ENCODE data around the gene CDH4. TPM values are rescaled to one million over a fixed set of nuclear protein-coding genes. Genes with fewer than 3 reads are reported as not detected.

Gene CDH4
- total RNA-seq, 1 donor from 2014 or later: 3.2 TPM

DNA sequence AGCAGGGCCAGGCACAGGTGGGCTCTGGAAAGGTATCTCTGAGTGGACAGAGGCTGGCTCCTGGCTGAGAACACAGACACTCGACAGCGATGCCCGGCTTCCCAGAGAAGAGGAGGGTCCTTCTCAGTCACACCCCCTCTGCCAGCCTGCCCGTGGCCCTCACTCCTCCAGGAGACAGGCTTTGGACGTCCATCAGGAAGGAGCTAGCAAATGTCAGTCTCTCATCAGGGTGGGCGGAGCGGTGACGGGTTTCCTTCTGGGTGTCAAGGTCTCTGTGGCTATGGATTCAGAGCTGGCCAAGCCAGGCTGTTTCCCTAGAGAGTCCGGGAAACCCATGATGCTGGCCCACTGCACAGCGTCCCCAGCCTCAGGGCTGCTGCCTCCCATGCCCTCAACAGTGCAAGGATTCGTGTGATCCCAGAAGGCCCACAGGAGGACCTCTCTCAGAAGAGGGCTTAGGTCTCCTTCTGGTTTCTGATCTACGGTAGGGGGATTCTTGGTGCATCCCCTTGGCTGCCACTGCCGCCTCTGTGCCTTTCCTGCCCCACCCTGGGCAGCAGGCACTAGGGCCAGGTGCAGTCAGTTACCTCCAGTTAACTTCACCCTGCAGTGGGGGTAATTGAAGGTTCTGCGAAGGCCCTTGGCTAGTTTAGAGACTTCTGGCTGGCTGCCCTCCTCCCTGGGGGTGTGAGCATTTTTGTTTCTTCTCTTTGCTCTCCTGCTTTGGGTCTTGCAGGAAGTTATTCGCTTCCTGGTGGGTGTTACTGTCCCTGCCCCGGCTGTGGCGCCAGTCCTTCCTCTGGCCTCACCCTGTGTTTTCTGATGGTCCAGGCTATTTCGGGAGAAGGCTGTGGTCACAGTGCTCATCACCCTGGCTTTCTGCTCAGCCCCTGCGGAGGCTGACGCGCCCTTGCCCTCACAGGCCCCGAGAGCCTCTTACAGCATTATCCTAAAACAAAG lies 80.2 kb downstream of the CDH4 start:
- peak; percentile 18 for DNase-seq (ENCODE audit: low read depth)
- Mint-ChIP-seq H3K27me3 (ENCODE audit: low read depth, unreplicated experiment) (peaks cover 48% of the 10 kb centered on the region), H3K27ac (ENCODE audit: unreplicated experiment) (no peak overlapping the region), H3K9me3 (ENCODE audit: unreplicated experiment) (peaks cover 3% of the 10 kb centered on the region), H3K4me1 (ENCODE audit: low read depth, unreplicated experiment) (no peaks in the 10 kb centered on the region), H3K36me3 (ENCODE audit: low read depth, unreplicated experiment) (no peaks in the 10 kb centered on the region), H3K4me3 (ENCODE audit: unreplicated experiment) (no peak overlapping the region)
- H3K27me3 ChIP-seq (ENCODE audit: insufficient read depth, low read length): no peaks in the 10 kb centered on the region
- H3K4me3 ChIP-seq (ENCODE audit: insufficient read depth, low read depth, low read length): no peak overlapping the region
- H3K36me3 ChIP-seq (ENCODE audit: insufficient read depth, low read length): no peaks in the 10 kb centered on the region
- peaks cover 4% of the 10 kb centered on the region for H3K4me1 ChIP-seq (ENCODE audit: insufficient read depth, low read length)
- H2AFZ ChIP-seq (ENCODE audit: low read depth, low read length): no peak overlapping the region
- peaks cover 2% of the 10 kb centered on the region for H3K9me3 ChIP-seq (ENCODE audit: insufficient read depth, low read depth, low read length)
- FAIRE-seq: no peak
- TF ChIP-seq, protein P1, sequence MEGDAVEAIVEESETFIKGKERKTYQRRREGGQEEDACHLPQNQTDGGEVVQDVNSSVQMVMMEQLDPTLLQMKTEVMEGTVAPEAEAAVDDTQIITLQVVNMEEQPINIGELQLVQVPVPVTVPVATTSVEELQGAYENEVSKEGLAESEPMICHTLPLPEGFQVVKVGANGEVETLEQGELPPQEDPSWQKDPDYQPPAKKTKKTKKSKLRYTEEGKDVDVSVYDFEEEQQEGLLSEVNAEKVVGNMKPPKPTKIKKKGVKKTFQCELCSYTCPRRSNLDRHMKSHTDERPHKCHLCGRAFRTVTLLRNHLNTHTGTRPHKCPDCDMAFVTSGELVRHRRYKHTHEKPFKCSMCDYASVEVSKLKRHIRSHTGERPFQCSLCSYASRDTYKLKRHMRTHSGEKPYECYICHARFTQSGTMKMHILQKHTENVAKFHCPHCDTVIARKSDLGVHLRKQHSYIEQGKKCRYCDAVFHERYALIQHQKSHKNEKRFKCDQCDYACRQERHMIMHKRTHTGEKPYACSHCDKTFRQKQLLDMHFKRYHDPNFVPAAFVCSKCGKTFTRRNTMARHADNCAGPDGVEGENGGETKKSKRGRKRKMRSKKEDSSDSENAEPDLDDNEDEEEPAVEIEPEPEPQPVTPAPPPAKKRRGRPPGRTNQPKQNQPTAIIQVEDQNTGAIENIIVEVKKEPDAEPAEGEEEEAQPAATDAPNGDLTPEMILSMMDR (IDR thresholded peaks at IDR 0.05; ENCODE audit: insufficient read depth, low read depth, low read length): no peak
- TF ChIP-seq EZH2 (IDR thresholded peaks at IDR 0.05; ENCODE audit: insufficient read depth, low read length): no peak
- peak overlapping the region; percentile 29 for H3K4me2 ChIP-seq (ENCODE audit: low read length)
- no peak overlapping the region for H3K27ac ChIP-seq (ENCODE audit: low read depth, low read length)
- peaks cover 47% of the 10 kb centered on the region for H4K20me1 ChIP-seq (ENCODE audit: insufficient read depth, low read length)
- no peak overlapping the region for H3K9ac ChIP-seq (ENCODE audit: low read length)
- peaks cover 6% of the 10 kb centered on the region for H3K79me2 ChIP-seq (ENCODE audit: insufficient read depth, low read length)

- peaks cover 2% of the 10 kb centered on the region for H3K9me3 Mint-ChIP-seq (ENCODE audit: unreplicated experiment)
- no peak for FAIRE-seq
- peaks cover 4% of the 10 kb centered on the region for H3K4me1 ChIP-seq (ENCODE audit: insufficient read depth, low read length)
- no peak overlapping the region for H3K4me3 ChIP-seq (ENCODE audit: insufficient read depth, low read depth, low read length)
- no peak overlapping the region for H3K4me3 Mint-ChIP-seq (ENCODE audit: unreplicated experiment)
- peaks cover 6% of the 10 kb centered on the region for H3K79me2 ChIP-seq (ENCODE audit: insufficient read depth, low read length)
- H4K20me1 ChIP-seq (ENCODE audit: insufficient read depth, low read length): peaks cover 47% of the 10 kb centered on the region
- H2AFZ ChIP-seq (ENCODE audit: low read depth, low read length): no peak overlapping the region
- no peak overlapping the region for H3K4me2 ChIP-seq (ENCODE audit: low read length)
- H3K27ac ChIP-seq (ENCODE audit: low read depth, low read length): no peak overlapping the region
- no peak overlapping the region for H3K9ac ChIP-seq (ENCODE audit: low read length)
- no peaks in the 10 kb centered on the region for H3K4me1 Mint-ChIP-seq (ENCODE audit: low read depth, unreplicated experiment)
- H3K9me3 ChIP-seq (ENCODE audit: insufficient read depth, low read depth, low read length): peaks cover 2% of the 10 kb centered on the region
- H3K27me3 Mint-ChIP-seq (ENCODE audit: low read depth, unreplicated experiment): peaks cover 42% of the 10 kb centered on the region
- H3K36me3 Mint-ChIP-seq (ENCODE audit: low read depth, unreplicated experiment): no peaks in the 10 kb centered on the region
- H3K27ac Mint-ChIP-seq (ENCODE audit: unreplicated experiment): no peak overlapping the region
- no peaks in the 10 kb centered on the region for H3K36me3 ChIP-seq (ENCODE audit: insufficient read depth, low read length)
- no peaks in the 10 kb centered on the region for H3K27me3 ChIP-seq (ENCODE audit: insufficient read depth, low read length)
- TF ChIP-seq, protein P1 (IDR thresholded peaks at IDR 0.05; ENCODE audit: insufficient read depth, low read depth, low read length): no peak
- TF ChIP-seq EZH2 (IDR thresholded peaks at IDR 0.05; ENCODE audit: insufficient read depth, low read length): no peak
- no peak for DNase-seq (ENCODE audit: low read depth)
These were observed 81.5 kb downstream of the CDH4 start for GRCh38 chr20:61333484-61334108.

Data from astrocyte (in vitro differentiated cells and primary cell).